GM23338 (cell line): Measurements from ENCODE around the gene RRP12. TPM values are rescaled to one million over a fixed set of nuclear protein-coding genes. Genes with fewer than 3 reads are reported as not detected.

Experiments used
- ATAC-seq: fragments of 200-7000 bp; cut with Tn5 transposase; 3 replicates; pipeline ENCODE4 v1.9.1; 2020
- DNase-seq: peaks from one replicate; pipeline ENCODE4 v3.0.0-alpha.2; 2015; ENCODE audit warnings: low spot score
- H2AFZ ChIP-seq: fragments of 200-600 bp; sonication (generic); 2 replicates; pipeline ENCODE4 v1.8.0; 2016; ENCODE audit warnings: antibody characterized with exemption, mild to moderate bottlenecking, moderate library complexity
- H3F3A ChIP-seq: fragments of 200-600 bp; sonication (generic); replicated peaks from 2 replicates; pipeline ENCODE4 v1.8.0; 2017; ENCODE audit warnings: antibody characterized with exemption, mixed run types, low read depth
- H3K27ac ChIP-seq: fragments of 200-600 bp; sonication (generic); 2 replicates; pipeline ENCODE4 v1.6.1; 2016; ENCODE audit warnings: low read depth
- H3K27me3 ChIP-seq: fragments of 200-600 bp; sonication (generic); 2 replicates; pipeline ENCODE4 v1.8.0; 2016; ENCODE audit warnings: mild to moderate bottlenecking, mixed run types, moderate library complexity; ENCODE audit not compliant: insufficient read depth
- H3K36me3 ChIP-seq: fragments of 200-600 bp; sonication (generic); 2 replicates; pipeline ENCODE4 v1.8.0; 2016; ENCODE audit warnings: mild to moderate bottlenecking; ENCODE audit not compliant: insufficient read depth
- H3K4me1 ChIP-seq: fragments of 200-600 bp; sonication (generic); 2 replicates; pipeline ENCODE4 v1.8.0; 2016; ENCODE audit warnings: mild to moderate bottlenecking, moderate library complexity; ENCODE audit not compliant: insufficient read depth
- H3K4me2 ChIP-seq: fragments of 200-600 bp; sonication (generic); 2 replicates; pipeline ENCODE4 v1.7.1; 2017; ENCODE audit warnings: mixed run types
- H3K4me3 ChIP-seq: fragments of 200-600 bp; sonication (generic); 2 replicates; pipeline ENCODE4 v1.6.1; 2016; ENCODE audit warnings: mixed run types
- H3K79me2 ChIP-seq: fragments of 200-600 bp; sonication (generic); replicated peaks from 2 replicates; pipeline ENCODE4 v1.8.0; 2017; ENCODE audit warnings: mild to moderate bottlenecking; ENCODE audit not compliant: insufficient read depth
- H3K9me2 ChIP-seq: fragments of 200-600 bp; sonication (generic); 2 replicates; pipeline ENCODE4 v1.8.0; 2017; ENCODE audit not compliant: insufficient read depth
- H4K20me1 ChIP-seq: fragments of 200-600 bp; sonication (generic); replicated peaks from 2 replicates; pipeline ENCODE4 v1.8.0; 2017; ENCODE audit warnings: mild to moderate bottlenecking; ENCODE audit not compliant: insufficient read depth
- H3K27ac Mint-ChIP-seq: 2 replicates; pipeline ENCODE4 v1.8.0; 2020; ENCODE audit warnings: inconsistent platforms, mild to moderate bottlenecking, moderate library complexity, mixed read lengths
- H3K27me3 Mint-ChIP-seq: 3 replicates; pipeline ENCODE4 v1.8.0; 2022; ENCODE audit warnings: low read depth, mild to moderate bottlenecking, moderate library complexity, mixed read lengths, inconsistent platforms; ENCODE audit not compliant: insufficient read depth, poor library complexity
- H3K36me3 Mint-ChIP-seq: 3 replicates; pipeline ENCODE4 v1.8.0; 2021; ENCODE audit warnings: low read depth, mild to moderate bottlenecking, inconsistent platforms, moderate library complexity, mixed read lengths
- H3K4me1 Mint-ChIP-seq: 3 replicates; pipeline ENCODE4 v1.8.0; 2020; ENCODE audit warnings: mild to moderate bottlenecking, inconsistent platforms, mixed read lengths
- H3K4me3 Mint-ChIP-seq: 3 replicates; pipeline ENCODE4 v1.8.0; 2021; ENCODE audit warnings: moderate library complexity, mild to moderate bottlenecking, inconsistent platforms, mixed read lengths
- H3K9me3 Mint-ChIP-seq: 3 replicates; pipeline ENCODE4 v1.8.0; 2020; ENCODE audit warnings: moderate library complexity, mild to moderate bottlenecking, inconsistent platforms, mixed read lengths
- CREB1 ChIP-seq: fragments of 250-450 bp; sonication (Bioruptor Pico); IDR thresholded peaks from 2 replicates; pipeline ENCODE4 v1.5.0; 2020; ENCODE audit warnings: low read depth, mild to moderate bottlenecking, moderate library complexity
- CTCF ChIP-seq, 2 experiments: fragments of 200-600 bp in 1 of 2; sonication (generic) in 1 of 2; conservative IDR thresholded peaks; 2 replicates each; pipeline versions ENCODE4 v1.5.1 to v1.6.1; 2016 to 2017; ENCODE audit warnings: antibody characterized with exemption in 2 of 2, low read depth in 2 of 2, mild to moderate bottlenecking in 2 of 2, moderate library complexity in 1 of 2
- EZH2 ChIP-seq: fragments of 200-600 bp; sonication (generic); IDR thresholded peaks from one replicate; pipeline ENCODE4 v1.8.0; 2017; ENCODE audit warnings: antibody characterized with exemption, mild to moderate bottlenecking, low read depth; ENCODE audit not compliant: unreplicated experiment
- EZH2phosphoT487 ChIP-seq: fragments of 200-600 bp; sonication (generic); IDR thresholded peaks from one replicate; pipeline ENCODE4 v1.8.1; 2018; ENCODE audit warnings: antibody characterized with exemption; ENCODE audit not compliant: unreplicated experiment
- JUNB ChIP-seq: IDR thresholded peaks from one replicate; pipeline ENCODE4 v1.6.1; 2016; ENCODE audit warnings: antibody characterized with exemption; ENCODE audit not compliant: unreplicated experiment
- NANOG ChIP-seq: IDR thresholded peaks from 2 replicates; pipeline ENCODE4 v1.6.1; 2016; ENCODE audit warnings: antibody characterized with exemption, borderline replicate concordance
- POLR2AphosphoS5 ChIP-seq: IDR thresholded peaks from 2 replicates; pipeline ENCODE4 v1.6.1; 2016; ENCODE audit warnings: antibody characterized with exemption, low read depth
- REST ChIP-seq: IDR thresholded peaks from one replicate; pipeline ENCODE4 v1.6.1; 2018; ENCODE audit warnings: antibody characterized with exemption; ENCODE audit not compliant: unreplicated experiment
- STAT1 ChIP-seq: IDR thresholded peaks from one replicate; pipeline ENCODE4 v1.6.1; 2016; ENCODE audit warnings: antibody characterized with exemption; ENCODE audit not compliant: unreplicated experiment
- ZNF331 ChIP-seq: fragments of 250-450 bp; sonication (Bioruptor Pico); IDR thresholded peaks from 2 replicates; pipeline ENCODE4 v1.5.0; 2020; ENCODE audit warnings: low read depth, mild to moderate bottlenecking, moderate library complexity
- ZNF462 ChIP-seq: fragments of 250-450 bp; sonication (Bioruptor Pico); IDR thresholded peaks from 2 replicates; pipeline ENCODE4 v1.5.0; 2020; ENCODE audit warnings: mild to moderate bottlenecking, moderate library complexity
- polyA plus RNA-seq: library from polyadenylated mRNA; unstranded; fragments of >200 nt; fragmentation: Nextera tagmentation; extraction: Ambion mirVana; gene quantifications from 2 replicates; pipeline ENCODE4 v1.2.1, GENCODE V29; 2016
- total RNA-seq: library from RNA; depleted of rRNA; stranded (reverse); fragments of >200 nt; shearing (Covaris generic); gene quantifications from 2 replicates; pipeline ENCODE4 v1.2.3, GENCODE V29; 2014
- TF ChIP-seq, protein P1 (sequence below): IDR thresholded peaks from 2 replicates; pipeline ENCODE4 v1.6.1; 2016; ENCODE audit warnings: antibody characterized with exemption

Gene RRP12
- total and polyA plus RNA-seq, 2 experiments from 2014 or later = 53.4 to 62.6 TPM

GRCh38 chr10:97338041-97338440 lies 63.1 kb downstream of the RRP12 start:
- no peaks in the 10 kb centered on the region for H3K9me2 ChIP-seq
- Mint-ChIP-seq H3K4me1 (peaks cover 38% of the 10 kb centered on the region), H3K27ac (peak overlapping the region; percentile 90; the same call in 1 of the 2 replicates), H3K9me3 (no peaks in the 10 kb centered on the region), H3K36me3 (peaks cover 4% of the 10 kb centered on the region), H3K27me3 (peaks cover 18% of the 10 kb centered on the region), H3K4me3 (peak overlapping the region; percentile 62)
- peak overlapping the region; percentile 98 for H3K27ac ChIP-seq
- TF ChIP-seq ZNF462 (CRISPR knock-in tag) = no peak
- TF ChIP-seq JUNB = no peak
- TF ChIP-seq, protein P1, sequence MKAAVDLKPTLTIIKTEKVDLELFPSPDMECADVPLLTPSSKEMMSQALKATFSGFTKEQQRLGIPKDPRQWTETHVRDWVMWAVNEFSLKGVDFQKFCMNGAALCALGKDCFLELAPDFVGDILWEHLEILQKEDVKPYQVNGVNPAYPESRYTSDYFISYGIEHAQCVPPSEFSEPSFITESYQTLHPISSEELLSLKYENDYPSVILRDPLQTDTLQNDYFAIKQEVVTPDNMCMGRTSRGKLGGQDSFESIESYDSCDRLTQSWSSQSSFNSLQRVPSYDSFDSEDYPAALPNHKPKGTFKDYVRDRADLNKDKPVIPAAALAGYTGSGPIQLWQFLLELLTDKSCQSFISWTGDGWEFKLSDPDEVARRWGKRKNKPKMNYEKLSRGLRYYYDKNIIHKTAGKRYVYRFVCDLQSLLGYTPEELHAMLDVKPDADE = no peak
- TF ChIP-seq CTCF (conservative IDR thresholded peaks at IDR 0.05; ENCODE audit: low read depth in 2 of 2) = no peak
- TF ChIP-seq POLR2AphosphoS5 = no peak
- TF ChIP-seq REST = no peak
- TF ChIP-seq CREB1 = no peak
- TF ChIP-seq STAT1 = no peak
- no peak for TF ChIP-seq EZH2phosphoT487
- TF ChIP-seq ZNF331 (CRISPR knock-in tag) = no peak
- no peak for TF ChIP-seq EZH2
- TF ChIP-seq NANOG = no peak
- peak overlapping the region; percentile 66 for H3K4me2 ChIP-seq
- ATAC-seq (no peak), DNase-seq (peak; percentile 33)
- H3K79me2 ChIP-seq = peaks cover 9% of the 10 kb centered on the region
- H2AFZ ChIP-seq = 0 out of 2 replicates have a peak overlapping the region, but pooled peaks have one; percentile 45
- H4K20me1 ChIP-seq = no peaks in the 10 kb centered on the region; the same call in 1 of the 2 replicates
- no peaks in the 10 kb centered on the region for H3K27me3 ChIP-seq
- peak overlapping the region; percentile 43 for H3K4me3 ChIP-seq
- H3K4me1 ChIP-seq = peaks cover 40% of the 10 kb centered on the region
- H3F3A ChIP-seq = peaks cover 15% of the 10 kb centered on the region
- H3K36me3 ChIP-seq = no peaks in the 10 kb centered on the region
